Neural progenitor cell (in vitro differentiated cells): ENCODE measurements around the gene RAB34. TPM values are rescaled to one million over a fixed set of nuclear protein-coding genes. Genes with fewer than 3 reads are reported as not detected.
A peak's percentile ranks its signal among the peaks of the same experiment; 100 is the strongest.
"Not testable (repeated sequence)": the region's sequence is repeated elsewhere in the genome, so short reads cannot be mapped to it uniquely, and the experiment has no call there.

Experiments used
- DNase-seq: peaks from one replicate; pipeline ENCODE4 v3.0.0-alpha.2; 2016; ENCODE audit warnings: low spot score
- H2AFZ ChIP-seq: fragments of 200-600 bp; sonication (generic); replicated peaks from 2 replicates; pipeline ENCODE4 v1.6.1; 2016; ENCODE audit warnings: antibody characterized with exemption
- H3F3A ChIP-seq: fragments of 200-600 bp; sonication (generic); 2 replicates; pipeline ENCODE4 v1.6.1; 2016; ENCODE audit warnings: antibody characterized with exemption, low read depth
- H3K27ac ChIP-seq: fragments of 200-600 bp; sonication (generic); 2 replicates; pipeline ENCODE4 v1.5.1; 2016; ENCODE audit warnings: mild to moderate bottlenecking
- H3K27me3 ChIP-seq: fragments of 200-600 bp; sonication (generic); 2 replicates; pipeline ENCODE4 v1.6.1; 2016; ENCODE audit warnings: mild to moderate bottlenecking, moderate library complexity
- H3K36me3 ChIP-seq: fragments of 200-600 bp; sonication (generic); 2 replicates; pipeline ENCODE4 v1.5.1; 2016
- H3K4me1 ChIP-seq: fragments of 200-600 bp; sonication (generic); 2 replicates; pipeline ENCODE4 v1.6.1; 2016; ENCODE audit warnings: mixed run types
- H3K4me2 ChIP-seq: fragments of 200-600 bp; sonication (generic); 2 replicates; pipeline ENCODE4 v1.6.1; 2016
- H3K4me3 ChIP-seq: fragments of 200-600 bp; sonication (generic); 2 replicates; pipeline ENCODE4 v1.5.1; 2016
- H3K79me2 ChIP-seq: fragments of 200-600 bp; sonication (generic); 2 replicates; pipeline ENCODE4 v1.6.1; 2016; ENCODE audit warnings: low read depth
- H3K9ac ChIP-seq: fragments of 200-600 bp; sonication (generic); 2 replicates; pipeline ENCODE4 v1.6.1; 2016
- H3K9me3 ChIP-seq: fragments of 200-600 bp; sonication (generic); 2 replicates; pipeline ENCODE4 v1.5.1; 2016; ENCODE audit warnings: low read depth
- H4K20me1 ChIP-seq: fragments of 200-600 bp; sonication (generic); 2 replicates; pipeline ENCODE4 v1.6.1; 2016; ENCODE audit warnings: low read depth
- H3K27ac Mint-ChIP-seq: 3 replicates; pipeline ENCODE4 v1.8.0; 2021; ENCODE audit warnings: mixed read lengths
- H3K27me3 Mint-ChIP-seq: 2 replicates; pipeline ENCODE4 v1.8.0; 2022; ENCODE audit warnings: low read depth, mild to moderate bottlenecking, inconsistent platforms, moderate library complexity, mixed read lengths; ENCODE audit not compliant: insufficient read depth
- H3K36me3 Mint-ChIP-seq: 3 replicates; pipeline ENCODE4 v1.8.0; 2021; ENCODE audit warnings: mixed read lengths
- H3K4me1 Mint-ChIP-seq: 3 replicates; pipeline ENCODE4 v1.8.0; 2021; ENCODE audit warnings: mixed read lengths
- H3K4me3 Mint-ChIP-seq: 3 replicates; pipeline ENCODE4 v1.8.0; 2021; ENCODE audit warnings: mild to moderate bottlenecking, moderate library complexity, mixed read lengths
- H3K9me3 Mint-ChIP-seq: 3 replicates; pipeline ENCODE4 v1.8.0; 2020; ENCODE audit warnings: mixed read lengths
- EZH2 ChIP-seq: fragments of 200-600 bp; sonication (generic); IDR thresholded peaks from 2 replicates; pipeline ENCODE4 v1.6.1; 2017; ENCODE audit warnings: antibody characterized with exemption, mild to moderate bottlenecking, moderate library complexity
- EZH2phosphoT487 ChIP-seq: fragments of 200-600 bp; sonication (generic); IDR thresholded peaks from 2 replicates; pipeline ENCODE4 v1.6.1; 2017; ENCODE audit warnings: antibody characterized with exemption
- total RNA-seq: library from RNA; depleted of rRNA; stranded (reverse); fragments of >200 nt; gene quantifications from 2 replicates; pipeline ENCODE4 v1.2.3, GENCODE V29; 2015; ENCODE audit warnings: low replicate concordance
- TF ChIP-seq, protein P1 (sequence below): fragments of 200-600 bp; sonication (generic); IDR thresholded peaks from 2 replicates; pipeline ENCODE4 v1.5.1; 2017; ENCODE audit warnings: antibody characterized with exemption, mild to moderate bottlenecking

The RAB34 gene
- total RNA-seq, 1 donor from 2014 or later: 82.8 TPM

DNA sequence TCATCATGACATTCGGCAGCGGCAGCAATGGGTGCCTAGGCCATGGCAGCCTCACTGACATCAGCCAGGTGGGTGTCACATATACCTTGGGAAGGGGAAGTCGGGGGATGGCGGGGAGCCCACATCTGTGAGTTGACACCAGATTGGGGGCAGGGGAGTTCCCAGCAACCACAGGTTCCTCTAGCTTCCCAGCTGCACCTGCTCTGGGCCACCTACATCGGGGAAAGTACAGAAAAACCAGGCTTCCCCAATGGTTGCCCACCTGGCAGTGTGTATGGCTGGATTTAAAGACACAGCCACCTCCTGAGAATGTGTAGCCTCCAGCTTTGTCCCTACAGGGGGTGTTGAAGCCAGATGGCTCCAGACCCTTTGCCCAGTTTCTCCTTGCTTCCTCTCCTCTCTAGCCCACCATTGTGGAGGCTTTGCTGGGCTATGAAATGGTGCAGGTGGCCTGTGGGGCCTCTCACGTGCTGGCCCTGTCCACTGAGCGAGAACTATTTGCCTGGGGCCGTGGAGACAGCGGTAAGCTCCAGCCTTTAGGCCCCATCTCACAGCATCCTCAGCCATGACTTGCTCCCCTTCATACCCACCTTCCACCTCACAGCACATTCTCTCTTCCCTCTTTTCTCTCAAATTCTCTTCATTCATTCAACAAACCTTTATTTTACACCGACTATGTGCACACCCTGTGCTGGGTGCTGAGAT is 21.2 kb upstream of the RAB34 start:
- no peak overlapping the region for H3K4me3 ChIP-seq
- peaks cover 2% of the 10 kb centered on the region for H3K9me3 Mint-ChIP-seq
- H3F3A ChIP-seq: peaks cover 14% of the 10 kb centered on the region
- H3K4me1 Mint-ChIP-seq: peaks cover 3% of the 10 kb centered on the region
- H3K4me1 ChIP-seq: no peaks in the 10 kb centered on the region
- DNase-seq: no peak
- no peak overlapping the region for H3K4me2 ChIP-seq
- H4K20me1 ChIP-seq: no peaks in the 10 kb centered on the region
- H3K79me2 ChIP-seq: no peaks in the 10 kb centered on the region
- peaks cover 2% of the 10 kb centered on the region for H3K27me3 Mint-ChIP-seq
- H3K27me3 ChIP-seq: no peaks in the 10 kb centered on the region
- H3K9ac ChIP-seq: no peak overlapping the region
- no peak overlapping the region for H3K4me3 Mint-ChIP-seq
- H3K27ac ChIP-seq: no peak overlapping the region
- TF ChIP-seq EZH2: no peak
- no peak for TF ChIP-seq EZH2phosphoT487
- TF ChIP-seq, protein P1, sequence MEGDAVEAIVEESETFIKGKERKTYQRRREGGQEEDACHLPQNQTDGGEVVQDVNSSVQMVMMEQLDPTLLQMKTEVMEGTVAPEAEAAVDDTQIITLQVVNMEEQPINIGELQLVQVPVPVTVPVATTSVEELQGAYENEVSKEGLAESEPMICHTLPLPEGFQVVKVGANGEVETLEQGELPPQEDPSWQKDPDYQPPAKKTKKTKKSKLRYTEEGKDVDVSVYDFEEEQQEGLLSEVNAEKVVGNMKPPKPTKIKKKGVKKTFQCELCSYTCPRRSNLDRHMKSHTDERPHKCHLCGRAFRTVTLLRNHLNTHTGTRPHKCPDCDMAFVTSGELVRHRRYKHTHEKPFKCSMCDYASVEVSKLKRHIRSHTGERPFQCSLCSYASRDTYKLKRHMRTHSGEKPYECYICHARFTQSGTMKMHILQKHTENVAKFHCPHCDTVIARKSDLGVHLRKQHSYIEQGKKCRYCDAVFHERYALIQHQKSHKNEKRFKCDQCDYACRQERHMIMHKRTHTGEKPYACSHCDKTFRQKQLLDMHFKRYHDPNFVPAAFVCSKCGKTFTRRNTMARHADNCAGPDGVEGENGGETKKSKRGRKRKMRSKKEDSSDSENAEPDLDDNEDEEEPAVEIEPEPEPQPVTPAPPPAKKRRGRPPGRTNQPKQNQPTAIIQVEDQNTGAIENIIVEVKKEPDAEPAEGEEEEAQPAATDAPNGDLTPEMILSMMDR: no peak
- no peaks in the 10 kb centered on the region for H3K9me3 ChIP-seq
- H3K36me3 ChIP-seq: no peaks in the 10 kb centered on the region
- H3K27ac Mint-ChIP-seq: no peak overlapping the region
- H2AFZ ChIP-seq: no peak overlapping the region
- H3K36me3 Mint-ChIP-seq: peaks cover 2% of the 10 kb centered on the region

DNA sequence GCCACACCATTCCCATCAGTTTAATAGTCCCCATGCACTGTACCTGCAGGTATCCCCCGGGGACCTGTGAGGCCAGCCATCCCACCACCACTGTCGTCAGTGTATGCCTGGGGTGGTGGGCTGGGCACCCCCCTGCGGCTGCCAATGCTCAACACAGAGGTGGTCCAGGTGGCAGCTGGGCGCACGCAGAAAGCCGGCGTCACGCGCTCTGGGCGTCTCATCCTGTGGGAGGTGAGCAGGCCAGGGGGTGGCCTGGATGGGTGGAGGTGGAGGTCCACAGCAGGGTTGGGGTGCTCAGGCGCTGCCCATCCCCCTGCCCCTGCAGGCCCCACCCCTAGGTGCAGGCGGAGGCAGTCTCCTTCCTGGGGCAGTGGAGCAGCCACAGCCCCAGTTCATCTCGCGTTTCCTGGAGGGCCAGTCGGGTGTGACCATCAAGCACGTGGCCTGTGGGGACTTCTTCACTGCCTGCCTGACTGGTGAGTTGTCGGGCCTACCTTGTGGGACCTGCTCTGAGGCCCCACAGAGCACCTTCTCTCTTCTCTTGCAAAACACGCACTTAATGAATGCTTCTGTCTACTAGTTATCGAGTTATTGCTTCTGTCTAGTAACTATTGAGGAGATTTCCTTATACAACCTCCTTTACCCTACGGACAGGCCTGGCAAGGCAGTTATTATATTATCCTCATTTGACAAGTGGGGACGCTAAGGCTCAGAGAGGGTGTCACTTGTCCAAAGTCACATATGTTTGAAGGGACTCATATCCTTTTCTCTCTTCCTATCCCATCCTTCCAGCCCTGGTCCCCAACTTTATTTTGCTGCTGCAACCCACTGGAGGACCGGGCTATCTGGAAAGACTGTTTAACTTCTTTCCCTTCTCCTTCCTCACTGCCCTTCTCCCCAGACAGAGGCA is 20.4 kb upstream of the RAB34 start:
- peaks cover 2% of the 10 kb centered on the region for H3K9me3 Mint-ChIP-seq
- peaks cover under 1% of the 10 kb centered on the region for H3K27me3 Mint-ChIP-seq
- Histone ChIP-seq H3F3A (peaks cover 7% of the 10 kb centered on the region), H3K9ac (no peak overlapping the region), H3K9me3 (no peaks in the 10 kb centered on the region), H3K27ac (no peak overlapping the region), H3K4me3 (no peak overlapping the region), H4K20me1 (no peaks in the 10 kb centered on the region), H3K36me3 (no peaks in the 10 kb centered on the region), H3K79me2 (no peaks in the 10 kb centered on the region), H3K4me1 (no peaks in the 10 kb centered on the region), H3K27me3 (no peaks in the 10 kb centered on the region), H3K4me2 (no peak overlapping the region), H2AFZ (no peak overlapping the region)
- peak overlapping the region; percentile 44 for H3K27ac Mint-ChIP-seq
- TF ChIP-seq EZH2 (no peak), EZH2phosphoT487 (no peak)
- TF ChIP-seq, protein P1: no peak
- H3K4me1 Mint-ChIP-seq: peaks cover 1% of the 10 kb centered on the region
- DNase-seq: no peak
- peaks cover 2% of the 10 kb centered on the region for H3K36me3 Mint-ChIP-seq
- H3K4me3 Mint-ChIP-seq: no peak overlapping the region

DNA sequence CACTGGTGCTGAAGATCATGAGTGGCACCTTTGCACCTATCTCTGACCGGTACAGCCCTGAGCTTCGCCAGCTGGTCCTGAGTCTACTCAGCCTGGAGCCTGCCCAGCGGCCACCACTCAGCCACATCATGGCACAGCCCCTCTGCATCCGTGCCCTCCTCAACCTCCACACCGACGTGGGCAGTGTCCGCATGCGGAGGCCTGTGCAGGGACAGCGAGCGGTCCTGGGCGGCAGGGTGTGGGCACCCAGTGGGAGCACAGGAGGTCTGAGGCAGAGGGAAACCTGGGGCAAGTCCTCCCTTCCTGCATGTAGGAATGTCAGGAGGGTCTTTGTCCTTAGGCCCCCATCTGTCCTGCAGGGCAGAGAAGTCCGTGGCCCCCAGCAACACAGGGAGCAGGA is 19.6 kb upstream of the RAB34 start:
- Histone ChIP-seq H2AFZ (no peak overlapping the region), H3K79me2 (no peaks in the 10 kb centered on the region), H3K9me3 (no peaks in the 10 kb centered on the region), H3K9ac (no peak overlapping the region), H3F3A (no peaks in the 10 kb centered on the region), H3K36me3 (no peaks in the 10 kb centered on the region), H3K4me3 (no peak overlapping the region), H3K4me1 (no peaks in the 10 kb centered on the region), H3K4me2 (no peak overlapping the region), H4K20me1 (no peaks in the 10 kb centered on the region), H3K27me3 (no peaks in the 10 kb centered on the region), H3K27ac (no peak overlapping the region)
- Mint-ChIP-seq H3K27ac (no peak overlapping the region), H3K9me3 (peaks cover 2% of the 10 kb centered on the region), H3K27me3 (no peaks in the 10 kb centered on the region), H3K4me1 (no peaks in the 10 kb centered on the region), H3K36me3 (peaks cover 2% of the 10 kb centered on the region), H3K4me3 (no peak overlapping the region)
- DNase-seq: no peak
- TF ChIP-seq, protein P1: no peak
- TF ChIP-seq EZH2phosphoT487: no peak
- no peak for TF ChIP-seq EZH2

DNA sequence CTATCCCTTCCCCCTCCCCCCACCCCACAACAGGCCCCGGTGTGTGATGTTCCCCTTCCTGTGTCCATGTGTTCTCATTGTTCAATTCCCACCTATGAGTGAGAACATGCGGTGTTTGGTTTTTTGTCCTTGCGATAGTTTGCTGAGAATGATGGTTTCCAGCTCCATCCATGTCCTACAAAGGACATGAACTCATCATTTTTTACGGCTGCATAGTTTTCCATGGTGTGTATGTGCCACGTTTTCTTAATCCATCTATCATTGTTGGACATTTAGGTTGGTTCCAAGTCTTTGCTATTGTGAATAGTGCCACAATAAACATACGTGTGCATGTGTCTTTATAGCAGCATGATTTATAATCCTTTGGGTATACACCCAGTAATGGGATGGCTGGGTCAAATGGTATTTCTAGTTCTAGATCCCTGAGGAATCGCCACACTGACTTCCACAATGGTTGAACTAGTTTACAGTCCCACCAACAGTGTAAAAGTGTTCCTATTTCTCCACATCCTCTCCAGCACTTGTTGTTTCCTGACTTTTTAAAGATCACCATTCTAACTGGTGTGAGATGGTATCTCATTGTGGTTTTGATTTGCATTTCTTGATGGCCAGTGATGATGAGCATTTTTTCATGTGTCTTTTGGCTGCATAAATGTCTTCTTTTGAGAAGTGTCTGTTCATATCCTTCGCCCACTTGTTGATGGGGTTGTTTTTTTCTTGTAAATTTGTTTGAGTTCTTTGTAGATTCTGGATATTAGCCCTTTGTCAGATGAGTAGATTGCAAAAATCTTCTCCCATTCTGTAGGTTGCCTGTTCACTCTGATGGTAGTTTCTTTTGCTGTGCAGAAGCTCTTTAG is 18.5 kb upstream of the RAB34 start:
- not testable (repeated sequence) for H4K20me1 ChIP-seq, H3K27ac ChIP-seq, H3K4me3 ChIP-seq, H3K4me1 ChIP-seq, H3K27me3 Mint-ChIP-seq, H3K36me3 ChIP-seq, H3K27me3 ChIP-seq, H3K4me1 Mint-ChIP-seq, H2AFZ ChIP-seq, H3K9ac ChIP-seq, H3F3A ChIP-seq, H3K9me3 Mint-ChIP-seq, H3K4me3 Mint-ChIP-seq, DNase-seq, H3K27ac Mint-ChIP-seq, H3K4me2 ChIP-seq, H3K79me2 ChIP-seq, H3K9me3 ChIP-seq, H3K36me3 Mint-ChIP-seq
